SK-N-SH treated with all-trans-retinoic acid at 6 μM for 48 hours (cell line): ENCODE data around the gene ORC4.

Experiments
- BACH2 ChIP-seq: fragments of 250-450 bp; sonication (Bioruptor Pico); IDR thresholded peaks from 2 replicates; pipeline ENCODE4 v1.9.0; 2021; ENCODE audit warnings: mild to moderate bottlenecking, borderline replicate concordance
- GLIS3 ChIP-seq: fragments of 250-450 bp; sonication (Bioruptor Pico); IDR thresholded peaks from 2 replicates; pipeline ENCODE4 v1.5.0; 2020; ENCODE audit warnings: mild to moderate bottlenecking, moderate library complexity
- RARB ChIP-seq: fragments of 250-450 bp; sonication (Bioruptor Pico); IDR thresholded peaks from 2 replicates; pipeline ENCODE4 v1.8.0; 2021; ENCODE audit warnings: mild to moderate bottlenecking, moderate library complexity
- ZNF565 ChIP-seq: fragments of 450-650 bp; formaldehyde crosslinking; conservative IDR thresholded peaks from 2 replicates; pipeline ENCODE4 v1.5.0; 2020; ENCODE audit warnings: low read depth, mild to moderate bottlenecking, moderate library complexity
- ZNF70 ChIP-seq: fragments of 450-650 bp; formaldehyde crosslinking; IDR thresholded peaks from 2 replicates; pipeline ENCODE4 v1.5.0; 2020; ENCODE audit warnings: mild to moderate bottlenecking, moderate library complexity
- ZNF8 ChIP-seq: fragments of 450-650 bp; formaldehyde crosslinking; IDR thresholded peaks from 2 replicates; pipeline ENCODE4 v1.5.0; 2020; ENCODE audit warnings: mild to moderate bottlenecking, moderate library complexity
- TF ChIP-seq, protein P1 (sequence below): fragments of 250-450 bp; sonication (Bioruptor Pico); IDR thresholded peaks from 2 replicates; pipeline ENCODE4 v1.8.0; 2020; ENCODE audit warnings: mild to moderate bottlenecking, moderate library complexity, borderline replicate concordance
- TF ChIP-seq, protein P2 (sequence below): fragments of 250-450 bp; sonication (Bioruptor Pico); IDR thresholded peaks from 2 replicates; pipeline ENCODE4 v1.5.0; 2020; ENCODE audit warnings: mild to moderate bottlenecking, moderate library complexity

DNA sequence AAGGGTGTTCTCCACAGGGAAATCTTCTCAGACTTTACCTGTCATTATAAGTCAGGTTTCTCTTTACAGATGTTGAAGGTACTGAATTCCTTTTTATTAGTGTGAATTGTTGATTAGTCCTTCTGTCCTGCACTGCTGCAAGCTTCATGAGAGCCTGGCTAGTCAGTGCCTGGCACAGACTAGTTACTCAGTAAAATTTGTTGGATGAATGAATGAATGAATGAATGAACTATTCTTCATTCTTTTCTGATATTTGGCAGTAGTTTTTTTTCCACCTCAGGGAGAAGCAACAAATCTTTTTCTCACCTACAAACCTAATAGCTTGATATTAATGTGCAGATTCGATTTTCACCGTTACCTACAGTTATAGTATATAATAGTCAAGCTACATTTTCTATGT, 111.4 kb downstream of the ORC4 start:
- TF ChIP-seq, protein P1, sequence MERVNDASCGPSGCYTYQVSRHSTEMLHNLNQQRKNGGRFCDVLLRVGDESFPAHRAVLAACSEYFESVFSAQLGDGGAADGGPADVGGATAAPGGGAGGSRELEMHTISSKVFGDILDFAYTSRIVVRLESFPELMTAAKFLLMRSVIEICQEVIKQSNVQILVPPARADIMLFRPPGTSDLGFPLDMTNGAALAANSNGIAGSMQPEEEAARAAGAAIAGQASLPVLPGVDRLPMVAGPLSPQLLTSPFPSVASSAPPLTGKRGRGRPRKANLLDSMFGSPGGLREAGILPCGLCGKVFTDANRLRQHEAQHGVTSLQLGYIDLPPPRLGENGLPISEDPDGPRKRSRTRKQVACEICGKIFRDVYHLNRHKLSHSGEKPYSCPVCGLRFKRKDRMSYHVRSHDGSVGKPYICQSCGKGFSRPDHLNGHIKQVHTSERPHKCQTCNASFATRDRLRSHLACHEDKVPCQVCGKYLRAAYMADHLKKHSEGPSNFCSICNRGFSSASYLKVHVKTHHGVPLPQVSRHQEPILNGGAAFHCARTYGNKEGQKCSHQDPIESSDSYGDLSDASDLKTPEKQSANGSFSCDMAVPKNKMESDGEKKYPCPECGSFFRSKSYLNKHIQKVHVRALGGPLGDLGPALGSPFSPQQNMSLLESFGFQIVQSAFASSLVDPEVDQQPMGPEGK (CRISPR knock-in tag): no peak
- TF ChIP-seq ZNF8 (CRISPR knock-in tag) (no peak), GLIS3 (CRISPR knock-in tag) (no peak), BACH2 (no peak), ZNF70 (no peak), RARB (CRISPR knock-in tag) (no peak), ZNF565 (CRISPR knock-in tag) (no peak)
- TF ChIP-seq, protein P2, sequence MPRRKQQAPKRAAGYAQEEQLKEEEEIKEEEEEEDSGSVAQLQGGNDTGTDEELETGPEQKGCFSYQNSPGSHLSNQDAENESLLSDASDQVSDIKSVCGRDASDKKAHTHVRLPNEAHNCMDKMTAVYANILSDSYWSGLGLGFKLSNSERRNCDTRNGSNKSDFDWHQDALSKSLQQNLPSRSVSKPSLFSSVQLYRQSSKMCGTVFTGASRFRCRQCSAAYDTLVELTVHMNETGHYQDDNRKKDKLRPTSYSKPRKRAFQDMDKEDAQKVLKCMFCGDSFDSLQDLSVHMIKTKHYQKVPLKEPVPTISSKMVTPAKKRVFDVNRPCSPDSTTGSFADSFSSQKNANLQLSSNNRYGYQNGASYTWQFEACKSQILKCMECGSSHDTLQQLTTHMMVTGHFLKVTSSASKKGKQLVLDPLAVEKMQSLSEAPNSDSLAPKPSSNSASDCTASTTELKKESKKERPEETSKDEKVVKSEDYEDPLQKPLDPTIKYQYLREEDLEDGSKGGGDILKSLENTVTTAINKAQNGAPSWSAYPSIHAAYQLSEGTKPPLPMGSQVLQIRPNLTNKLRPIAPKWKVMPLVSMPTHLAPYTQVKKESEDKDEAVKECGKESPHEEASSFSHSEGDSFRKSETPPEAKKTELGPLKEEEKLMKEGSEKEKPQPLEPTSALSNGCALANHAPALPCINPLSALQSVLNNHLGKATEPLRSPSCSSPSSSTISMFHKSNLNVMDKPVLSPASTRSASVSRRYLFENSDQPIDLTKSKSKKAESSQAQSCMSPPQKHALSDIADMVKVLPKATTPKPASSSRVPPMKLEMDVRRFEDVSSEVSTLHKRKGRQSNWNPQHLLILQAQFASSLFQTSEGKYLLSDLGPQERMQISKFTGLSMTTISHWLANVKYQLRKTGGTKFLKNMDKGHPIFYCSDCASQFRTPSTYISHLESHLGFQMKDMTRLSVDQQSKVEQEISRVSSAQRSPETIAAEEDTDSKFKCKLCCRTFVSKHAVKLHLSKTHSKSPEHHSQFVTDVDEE: no peak
